H1 (cell line): ENCODE measurements around the gene KCNIP3. TPM values are rescaled to one million over a fixed set of nuclear protein-coding genes. Genes with fewer than 3 reads are reported as not detected.

Experiments used
- CTCF ChIA-PET: fragments of 300-600 bp; sonication (Branson Sonifier 250); formaldehyde crosslinking; loops from one replicate; lab custom pipeline; 2021; ENCODE audit not compliant: partially characterized antibody; lab: Charles Lee
- POLR2A ChIA-PET: fragments of 300-600 bp; sonication (Branson Sonifier 250); formaldehyde crosslinking; loops from one replicate; lab custom pipeline; 2021; ENCODE audit warnings: inconsistent platforms; ENCODE audit not compliant: partially characterized antibody; lab: Charles Lee
- DNase-seq, 2 experiments: peaks; one replicate each; pipeline versions ENCODE4 v3.0.0 to v3.0.0-alpha.2; 2010 to 2022; ENCODE audit warnings: low spot score in 2 of 2, low read depth in 1 of 2, mixed read lengths in 1 of 2
- FAIRE-seq: peaks from 2 replicates; lab custom pipeline; 2011; peaks lifted over from hg19 to GRCh38; lab: Jason Lieb, UNC
- H2AFZ ChIP-seq: 2 replicates; pipeline ENCODE4 v1.8.1; 2012; ENCODE audit warnings: low read length, inconsistent platforms
- H2AK5ac ChIP-seq: 2 replicates; pipeline ENCODE4 v1.6.1; 2013; ENCODE audit warnings: low read depth, low read length
- H2BK120ac ChIP-seq: replicated peaks from 2 replicates; pipeline ENCODE3; 2013; ENCODE audit warnings: low read depth, low read length, inconsistent platforms
- H2BK12ac ChIP-seq: 2 replicates; pipeline ENCODE4 v1.6.1; 2013; ENCODE audit warnings: low read depth, low read length
- H2BK15ac ChIP-seq: 2 replicates; pipeline ENCODE4 v1.6.1; 2013; ENCODE audit warnings: low read length
- H2BK20ac ChIP-seq: 2 replicates; pipeline ENCODE4 v1.6.1; 2013; ENCODE audit warnings: low read length
- H2BK5ac ChIP-seq: 2 replicates; pipeline ENCODE4 v1.6.1; 2013; ENCODE audit warnings: low read depth, low read length
- H3K14ac ChIP-seq: 2 replicates; pipeline ENCODE4 v1.6.1; 2013; ENCODE audit warnings: inconsistent platforms; ENCODE audit not compliant: insufficient read length
- H3K18ac ChIP-seq: 2 replicates; pipeline ENCODE4 v1.6.1; 2013; ENCODE audit warnings: low read length; ENCODE audit errors: extremely low read depth
- H3K23ac ChIP-seq: 2 replicates; pipeline ENCODE4 v1.6.1; 2013; ENCODE audit warnings: inconsistent platforms; ENCODE audit not compliant: insufficient read length
- H3K23me2 ChIP-seq: 2 replicates; pipeline ENCODE4 v1.6.1; 2013; ENCODE audit warnings: low read depth, low read length
- H3K27ac ChIP-seq: 2 replicates; pipeline ENCODE4 v1.6.1; 2011; ENCODE audit warnings: low read depth, low read length, inconsistent platforms
- H3K27me3 ChIP-seq, 4 experiments: replicated peaks in 1 of 4; 1 replicate in 1 of 4; 2 replicates in 3 of 4; pipeline versions ENCODE4 v1.6.1 to v1.8.1; 2011 to 2013; ENCODE audit warnings: low read length in 3 of 4, mild to moderate bottlenecking in 3 of 4, inconsistent platforms in 2 of 4, mixed read lengths in 2 of 4, moderate library complexity in 1 of 4; ENCODE audit not compliant: control insufficient read depth in 3 of 4, insufficient read depth in 3 of 4; ENCODE audit errors: extremely low read depth in 1 of 4
- H3K36me3 ChIP-seq, 4 experiments: 2 replicates each; pipeline versions ENCODE4 v1.6.1 to v1.8.1; 2011 to 2013; ENCODE audit warnings: mild to moderate bottlenecking in 4 of 4, low read length in 3 of 4, moderate library complexity in 2 of 4, control low read depth in 1 of 4, inconsistent platforms in 1 of 4; ENCODE audit not compliant: insufficient read depth in 4 of 4, control insufficient read depth in 2 of 4
- H3K4ac ChIP-seq: replicated peaks from 2 replicates; pipeline ENCODE3; 2013; ENCODE audit warnings: low read length, low read depth, mixed read lengths, inconsistent platforms; ENCODE audit not compliant: insufficient read length
- H3K4me1 ChIP-seq, 4 experiments: replicated peaks in 1 of 4; 1 replicate in 1 of 4; 2 replicates in 3 of 4; pipeline versions ENCODE4 v1.6.1 to v1.8.1; 2011 to 2013; ENCODE audit warnings: low read length in 3 of 4, inconsistent platforms in 2 of 4, mixed read lengths in 1 of 4; ENCODE audit not compliant: insufficient read depth in 4 of 4, control insufficient read depth in 3 of 4
- H3K4me2 ChIP-seq, 2 experiments: 2 replicates each; pipeline versions ENCODE4 v1.6.1 to v1.8.1; 2011 to 2013; ENCODE audit warnings: low read depth in 2 of 2, low read length in 2 of 2, control low read depth in 1 of 2, inconsistent platforms in 1 of 2, mild to moderate bottlenecking in 1 of 2; ENCODE audit not compliant: insufficient read depth in 1 of 2
- H3K4me3 ChIP-seq, 4 experiments: fragments of 200-600, 300-600 bp in 1 of 4; sonication (generic), shearing (Covaris generic), sonication (Bioruptor Twin) in 1 of 4; 2 replicates each; pipeline versions ENCODE4 v1.5.1 to v1.8.1; 2011 to 2016; ENCODE audit warnings: low read length in 4 of 4, low read depth in 3 of 4, control low read depth in 2 of 4, inconsistent platforms in 2 of 4, mild to moderate bottlenecking in 2 of 4, mixed read lengths in 1 of 4, moderate library complexity in 1 of 4; ENCODE audit not compliant: insufficient read depth in 2 of 4; ENCODE audit errors: extremely low read depth in 1 of 4
- H3K56ac ChIP-seq: replicated peaks from 2 replicates; pipeline ENCODE3; 2013; ENCODE audit warnings: low read depth, mild to moderate bottlenecking, mixed read lengths, low read length, inconsistent platforms; ENCODE audit not compliant: insufficient read length
- H3K79me1 ChIP-seq: 2 replicates; pipeline ENCODE4 v1.6.1; 2013; ENCODE audit warnings: low read depth, low read length, control low read depth
- H3K79me2 ChIP-seq, 2 experiments: 2 replicates each; pipeline versions ENCODE4 v1.6.1 to v1.8.1; 2012 to 2013; ENCODE audit warnings: low read length in 2 of 2, mild to moderate bottlenecking in 2 of 2, inconsistent platforms in 1 of 2; ENCODE audit not compliant: insufficient read depth in 2 of 2, control insufficient read depth in 1 of 2
- H3K9ac ChIP-seq, 4 experiments: replicated peaks in 1 of 4; 1 replicate in 1 of 4; 2 replicates in 3 of 4; pipeline versions ENCODE4 v1.6.1 to v1.8.1; 2011 to 2013; ENCODE audit warnings: low read depth in 3 of 4, low read length in 3 of 4, control low read depth in 2 of 4, mild to moderate bottlenecking in 2 of 4, moderate library complexity in 2 of 4, inconsistent platforms in 1 of 4; ENCODE audit errors: extremely low read depth in 1 of 4
- H3K9me3 ChIP-seq, 2 experiments: 2 replicates each; pipeline versions ENCODE4 v1.6.1 to v1.8.1; 2012 to 2013; ENCODE audit warnings: mild to moderate bottlenecking in 2 of 2, moderate library complexity in 2 of 2, control low read depth in 1 of 2, inconsistent platforms in 1 of 2, low read depth in 1 of 2, low read length in 1 of 2, mixed read lengths in 1 of 2; ENCODE audit not compliant: insufficient read depth in 2 of 2
- H4K20me1 ChIP-seq, 2 experiments: replicated peaks in 1 of 2; 2 replicates each; pipeline versions ENCODE3 to v1.8.1; 2011 to 2013; ENCODE audit warnings: inconsistent platforms in 2 of 2, low read length in 2 of 2, mild to moderate bottlenecking in 1 of 2; ENCODE audit not compliant: insufficient read depth in 2 of 2, control insufficient read depth in 1 of 2
- H4K5ac ChIP-seq: 2 replicates; pipeline ENCODE4 v1.6.1; 2013; ENCODE audit warnings: low read length, low read depth, mixed read lengths, inconsistent platforms; ENCODE audit not compliant: insufficient read length
- H4K8ac ChIP-seq: 2 replicates; pipeline ENCODE4 v1.8.0; 2013; ENCODE audit warnings: mild to moderate bottlenecking, moderate library complexity, low read length, inconsistent platforms; ENCODE audit not compliant: insufficient read depth; ENCODE audit errors: extremely low read depth
- H4K91ac ChIP-seq: replicated peaks from 2 replicates; pipeline ENCODE3; 2013; ENCODE audit warnings: low read length, mixed read lengths, inconsistent platforms; ENCODE audit not compliant: insufficient read length
- ATF3 ChIP-seq: IDR thresholded peaks from 2 replicates; pipeline ENCODE4 v1.6.1; 2011; ENCODE audit warnings: low read depth, mild to moderate bottlenecking, low read length; ENCODE audit not compliant: insufficient read depth
- CBX8 ChIP-seq: fragments of 300-800, 300-1000 bp; sonication (generic); IDR thresholded peaks from 2 replicates; pipeline ENCODE4 v1.7.1; 2016; ENCODE audit warnings: low read depth, low read length, borderline replicate concordance
- CTBP2 ChIP-seq: IDR thresholded peaks from 2 replicates; pipeline ENCODE4 v1.7.0; 2011; ENCODE audit warnings: borderline replicate concordance, mild to moderate bottlenecking, moderate library complexity, mixed read lengths, low read length; ENCODE audit not compliant: insufficient read depth, insufficient read length
- SIX5 ChIP-seq: IDR thresholded peaks from 2 replicates; pipeline ENCODE4 v1.6.1; 2011; ENCODE audit warnings: mild to moderate bottlenecking, low read depth, low read length
- TBP ChIP-seq: IDR thresholded peaks from 2 replicates; pipeline ENCODE4 v1.6.1; 2011; ENCODE audit warnings: low read depth, low read length, improper control_type of control experiment
- YY1 ChIP-seq: IDR thresholded peaks from 2 replicates; pipeline ENCODE4 v1.6.1; 2011; ENCODE audit warnings: low read depth, mild to moderate bottlenecking, low read length
- ZNF274 ChIP-seq: IDR thresholded peaks from 2 replicates; pipeline ENCODE4 v1.7.0; 2012; ENCODE audit warnings: low read length, borderline replicate concordance; ENCODE audit errors: extremely low read depth
- WGBS, 2 experiments: shearing (Covaris generic) in 1 of 2; methylation state at CpG; one replicate each; pipeline versions ENCODE4 v1.1.6 to v1.1.7; 2013 to 2015; ENCODE audit warnings: low lambda C conversion rate in 2 of 2, mixed read lengths in 2 of 2, inconsistent platforms in 1 of 2, low coverage in 1 of 2, missing lambda C conversion rate in 1 of 2; ENCODE audit not compliant: insufficient replicate concordance in 2 of 2, insufficient coverage in 1 of 2, insufficient read length in 1 of 2; ENCODE audit errors: extremely low coverage in 1 of 2, missing lambda C conversion rate in 1 of 2; 5-methylcytosine and 5-hydroxymethylcytosine counted together
- polyA plus RNA-seq, 7 experiments: library from polyadenylated mRNA; depleted of rRNA in 3 of 7; stranded (reverse) in 5 of 7; unstranded in 2 of 7; fragments of >200 nt in 5 of 7; fragments of 200-250 nt in 2 of 7; gene quantifications; 1 replicate in 5 of 7; 2 replicates in 1 of 7; 4 replicates in 1 of 7; pipeline versions ENCODE4 v1.2.1 to v1.2.3, GENCODE V29; 2011 to 2013; ENCODE audit warnings: missing spikeins in 2 of 7, mixed read lengths in 2 of 7
- total RNA-seq: library from RNA; stranded (reverse); fragmentation: NEBNext Ultra II Directional; extraction: Animal tissue kit (Norgen Biotek cat#: 25700); gene quantifications from 2 replicates; pipeline ENCODE4 v1.2.1, GENCODE V29; 2021

The KCNIP3 gene
- total and polyA plus RNA-seq, 2 of the 8 experiments (the other 6 are each of a cell fraction or from before 2014, with no cell fraction given) = 0.33 to 1.9 TPM

- H3K23ac ChIP-seq = no peak overlapping the region
- no peak overlapping the region for H3K9ac ChIP-seq
- no peak overlapping the region for H2BK20ac ChIP-seq
- H3K27ac ChIP-seq = no peak overlapping the region
- no peaks in the 10 kb centered on the region for H3K79me2 ChIP-seq
- H3K36me3 ChIP-seq = no peaks in the 10 kb centered on the region
- 86% methylated on average over 19 of the region's 19 CpGs; no CpG with 5 or more reads in 1 of the 2 experiments for WGBS, 2 experiments
- H4K5ac ChIP-seq = no peak overlapping the region
- no peak overlapping the region for H3K18ac ChIP-seq
- H2AFZ ChIP-seq = no peak overlapping the region
- ChIA-PET POLR2A (no interaction called here), CTCF (no interaction called here)
- H4K91ac ChIP-seq = no peak overlapping the region
- no peaks in the 10 kb centered on the region for H3K27me3 ChIP-seq
- H3K4ac ChIP-seq = no peak overlapping the region
- no peak overlapping the region for H3K56ac ChIP-seq
- no peak overlapping the region for H3K4me3 ChIP-seq
- no peak for DNase-seq
- H2BK5ac ChIP-seq = no peak overlapping the region
- no peaks in the 10 kb centered on the region for H3K79me1 ChIP-seq
- peaks cover 63 to 98% of the 10 kb centered on the region in 2 experiments for H3K9me3 ChIP-seq
- H3K4me2 ChIP-seq = no peak overlapping the region
- H3K4me1 ChIP-seq = peaks cover 0 to 25% (median 2%) of the 10 kb centered on the region in 4 experiments; a peak in 3 of 7 replicates
- no peak overlapping the region for H3K14ac ChIP-seq
- H4K20me1 ChIP-seq = no peaks in the 10 kb centered on the region
- no peak overlapping the region for H2BK120ac ChIP-seq
- H2AK5ac ChIP-seq = no peak overlapping the region
- H4K8ac ChIP-seq = no peak overlapping the region
- no peak overlapping the region for H2BK15ac ChIP-seq
- no peaks in the 10 kb centered on the region for H3K23me2 ChIP-seq
- H2BK12ac ChIP-seq = no peak overlapping the region
- no peak for FAIRE-seq
- TF ChIP-seq CTBP2 (no peak), TBP (no peak), ZNF274 (no peak), YY1 (no peak), CBX8 (no peak), ATF3 (no peak), SIX5 (no peak)
These were observed 17.6 kb upstream of the KCNIP3 start for GRCh38 chr2:95279435-95280035.
